ENCODE data around the gene SEPTIN1.
"Not testable (repeated sequence)": the region's sequence is repeated elsewhere in the genome, so short reads cannot be mapped to it uniquely, and the experiment has no call there.

Gene SEPTIN1

DNA sequence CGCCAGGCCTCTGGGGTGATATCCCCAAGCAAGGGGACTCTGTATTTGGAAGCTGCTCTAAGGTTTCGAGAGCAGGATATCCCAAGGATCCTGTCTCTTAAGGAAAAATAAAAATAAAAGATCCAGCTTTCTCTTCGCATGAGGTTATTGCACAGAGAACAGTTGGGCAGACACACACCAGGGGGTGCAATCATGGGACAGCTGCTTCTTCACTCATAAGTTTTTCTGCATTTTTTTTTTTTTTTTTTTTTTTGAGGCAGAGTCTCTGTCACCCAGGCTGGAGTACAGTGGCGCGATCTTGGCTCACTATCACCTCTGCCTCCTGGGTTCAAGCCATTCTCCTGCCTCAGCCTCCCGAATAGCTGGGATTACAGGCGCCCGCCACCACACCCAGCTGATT, 40.4 kb downstream of the SEPTIN1 start:
- DNase-seq (ENCODE audit: low read depth in 1 of 2, low spot score in 1 of 2), result not testable (repeated sequence)

- DNase-seq (ENCODE audit: low read depth in 1 of 2, low spot score in 1 of 2), result no peak
Measured at GRCh38 chr16:30340621-30341020, 41.7 kb downstream of the SEPTIN1 start.

DNA sequence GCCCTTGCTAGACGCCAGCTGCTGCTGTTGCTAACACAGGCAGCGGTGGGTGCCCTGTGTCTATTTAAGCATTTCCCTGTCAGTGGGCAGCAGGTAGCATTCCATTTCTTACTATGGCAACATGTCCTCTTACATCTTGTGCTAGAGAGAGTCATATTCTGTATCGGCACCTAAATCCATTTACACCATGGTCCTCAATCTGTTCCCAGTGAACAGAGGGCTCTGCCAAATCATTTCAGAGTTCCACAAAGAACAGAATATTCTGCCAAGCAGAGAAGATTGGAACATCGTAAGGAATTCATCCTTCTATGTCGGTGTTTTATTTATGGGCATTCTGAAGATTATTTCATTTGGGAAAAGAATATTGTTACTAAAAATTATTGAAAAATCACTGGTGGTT, 43.6 kb downstream of the SEPTIN1 start:
- not testable (repeated sequence) for DNase-seq (ENCODE audit: low read depth in 1 of 2, low spot score in 1 of 2)

- DNase-seq (ENCODE audit: low read depth in 1 of 2, low spot score in 1 of 2), result not testable (repeated sequence)
Measured at GRCh38 chr16:30337964-30338357, 44.4 kb downstream of the SEPTIN1 start.

DNA sequence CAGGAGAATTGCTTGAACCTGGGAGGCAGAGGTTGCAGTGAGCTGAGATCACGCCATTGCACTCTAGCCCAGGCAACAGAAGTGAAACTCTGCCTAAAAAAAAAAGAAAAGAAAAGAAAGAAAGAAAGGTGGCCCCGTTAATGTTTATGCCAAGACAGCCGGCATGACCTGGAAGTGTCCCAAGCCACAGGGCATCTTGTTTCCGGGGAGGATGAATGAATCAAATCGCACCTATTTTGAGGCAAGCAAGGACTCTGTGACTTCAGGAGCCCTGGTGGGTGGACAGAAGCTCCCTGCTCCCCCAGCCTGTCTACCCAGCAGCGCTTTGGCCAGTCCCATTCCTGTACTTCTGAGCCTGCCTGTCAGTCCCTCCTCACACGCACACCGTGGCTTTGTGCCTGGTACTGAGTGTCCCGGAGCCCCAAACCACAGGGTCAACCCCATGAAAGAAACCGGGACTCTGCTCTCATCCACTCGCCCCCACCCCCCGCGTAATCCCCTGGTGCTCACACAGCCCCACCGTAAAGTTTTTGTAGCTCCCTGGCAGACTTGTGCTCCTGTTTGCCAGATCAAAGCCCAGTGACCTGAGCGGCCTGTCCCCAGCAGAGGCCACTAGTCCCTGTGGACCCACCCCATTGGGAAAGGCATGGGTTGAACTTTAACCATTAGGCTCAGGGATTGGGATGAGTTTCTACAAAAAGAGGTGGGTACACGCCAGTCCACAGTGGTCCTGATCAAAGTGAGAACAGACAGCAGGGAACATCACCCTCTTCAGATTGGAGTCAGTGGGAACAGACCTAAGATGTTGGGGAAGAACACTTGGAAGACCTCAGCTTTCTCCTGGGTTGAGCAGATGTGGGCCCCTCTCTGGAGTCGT, 46.5 kb downstream of the SEPTIN1 start:
- no peak for DNase-seq (ENCODE audit: low read depth in 1 of 2, low spot score in 1 of 2)

DNA sequence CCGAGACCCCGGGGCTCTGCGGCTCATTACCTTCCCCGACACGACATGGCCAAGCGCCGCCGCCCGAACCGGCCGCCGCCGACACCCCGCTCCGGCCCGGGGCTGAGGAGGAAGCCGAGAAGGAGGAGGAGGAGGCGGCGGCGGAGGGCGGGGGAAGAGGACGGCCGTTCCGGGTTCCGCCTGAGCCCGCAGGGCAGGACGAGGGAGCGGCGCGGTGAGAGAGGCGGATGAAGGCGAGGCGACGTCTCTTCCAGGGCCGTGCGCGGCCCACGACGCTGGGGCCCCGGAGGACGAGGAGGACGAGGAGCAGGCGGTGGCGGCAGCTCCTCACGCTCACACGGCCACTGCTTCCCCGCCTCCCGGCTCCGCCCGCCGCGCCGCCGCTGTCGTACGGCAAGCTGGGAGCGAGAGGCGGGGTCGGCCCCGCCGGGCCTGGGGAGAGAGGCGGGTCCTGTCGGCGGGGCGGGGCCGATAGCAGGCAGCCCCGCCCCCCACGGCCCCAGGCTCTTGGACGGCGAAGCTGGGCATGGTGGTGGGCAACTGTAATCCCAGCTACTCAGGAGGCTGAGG, 47.2 kb downstream of the SEPTIN1 start:
- peak; percentile 69 to 73 for DNase-seq (ENCODE audit: low read depth in 1 of 2, low spot score in 1 of 2)

GRCh38 chr16:30334473-30334989, 47.8 kb downstream of the SEPTIN1 start:
- peak; percentile 68 for DNase-seq (ENCODE audit: low read depth in 1 of 2, low spot score in 1 of 2)

All from activated CD4-positive, alpha-beta T cell treated with anti-CD3 and anti-CD28 coated beads, Interleukin-2, amount 50 U/mL, for 24 hours (primary cell).